Ovary (tissue), 3 donors: ENCODE measurements around the gene DLAT.
"Not testable (repeated sequence)": the region's sequence is repeated elsewhere in the genome, so short reads cannot be mapped to it uniquely, and the experiment has no call there.

ENCODE experiments used
- EP300 ChIP-seq: sonication (generic); formaldehyde crosslinking; IDR thresholded peaks from one replicate; pipeline ENCODE4 v1.6.1; 2017; ENCODE audit warnings: antibody characterized with exemption
- POLR2A ChIP-seq: fragments of 450-650 bp; IDR thresholded peaks from one replicate; pipeline ENCODE4 v1.6.1; 2017; ENCODE audit warnings: antibody characterized with exemption, mild to moderate bottlenecking, moderate library complexity
- TF ChIP-seq, protein P1 (sequence below), 3 donors: fragments of 450-650 bp in 2 of 3; fragments of 200-600 bp in 1 of 3; IDR thresholded peaks; one replicate each; pipeline versions ENCODE4 v1.5.1 to v1.8.0; 2016 to 2022; ENCODE audit warnings: antibody characterized with exemption in 3 of 3, mild to moderate bottlenecking in 1 of 3
- donor health status: DM: no; HTN: no; CAD: no.

DNA sequence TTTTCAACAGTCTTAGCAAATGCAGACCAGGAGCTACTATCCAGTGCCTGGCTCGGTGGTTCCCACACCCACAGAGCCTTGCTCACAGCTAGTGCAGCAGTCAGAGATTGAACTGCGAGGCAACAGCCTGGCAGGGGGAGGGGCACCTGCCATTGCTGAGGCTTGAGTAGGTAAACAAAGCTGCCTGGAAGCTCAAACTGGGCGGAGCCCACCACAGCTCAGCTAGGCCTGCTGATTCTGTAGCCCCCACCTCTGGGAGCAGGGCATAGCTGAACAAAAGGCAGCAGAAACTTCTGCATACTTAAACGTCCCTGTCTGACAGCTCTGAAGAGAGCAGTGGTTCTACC is 19.1 kb upstream of the DLAT start:
- not testable (repeated sequence) for TF ChIP-seq EP300, POLR2A
- TF ChIP-seq, protein P1, sequence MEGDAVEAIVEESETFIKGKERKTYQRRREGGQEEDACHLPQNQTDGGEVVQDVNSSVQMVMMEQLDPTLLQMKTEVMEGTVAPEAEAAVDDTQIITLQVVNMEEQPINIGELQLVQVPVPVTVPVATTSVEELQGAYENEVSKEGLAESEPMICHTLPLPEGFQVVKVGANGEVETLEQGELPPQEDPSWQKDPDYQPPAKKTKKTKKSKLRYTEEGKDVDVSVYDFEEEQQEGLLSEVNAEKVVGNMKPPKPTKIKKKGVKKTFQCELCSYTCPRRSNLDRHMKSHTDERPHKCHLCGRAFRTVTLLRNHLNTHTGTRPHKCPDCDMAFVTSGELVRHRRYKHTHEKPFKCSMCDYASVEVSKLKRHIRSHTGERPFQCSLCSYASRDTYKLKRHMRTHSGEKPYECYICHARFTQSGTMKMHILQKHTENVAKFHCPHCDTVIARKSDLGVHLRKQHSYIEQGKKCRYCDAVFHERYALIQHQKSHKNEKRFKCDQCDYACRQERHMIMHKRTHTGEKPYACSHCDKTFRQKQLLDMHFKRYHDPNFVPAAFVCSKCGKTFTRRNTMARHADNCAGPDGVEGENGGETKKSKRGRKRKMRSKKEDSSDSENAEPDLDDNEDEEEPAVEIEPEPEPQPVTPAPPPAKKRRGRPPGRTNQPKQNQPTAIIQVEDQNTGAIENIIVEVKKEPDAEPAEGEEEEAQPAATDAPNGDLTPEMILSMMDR (IDR thresholded peaks at IDR 0.05), result not testable (repeated sequence)
